ENCODE results near the gene SYNCRIP. TPM values are rescaled to one million over a fixed set of nuclear protein-coding genes. Genes with fewer than 3 reads are reported as not detected.
"Not testable (repeated sequence)": the region's sequence is repeated elsewhere in the genome, so short reads cannot be mapped to it uniquely, and the experiment has no call there.

Gene SYNCRIP
- total RNA-seq, 8 experiments from 2014 or later = 49.4 to 150 (median 62.7) TPM

- in situ Hi-C loops (cut with MboI; ENCODE audit: low pct_unique_long_range_greater_than_20kb in 2 of 9, low sequenced_read_pairs in 9 of 9, unreplicated experiment in 9 of 9) = no loop called here
- ATAC-seq (replicated peaks in 6 of 8) = no peak
- 0% methylated on average over 2 to 5 of the region's 5 CpGs; no CpG with 5 or more reads in 2 of the 10 experiments for WGBS, 10 experiments
Observed at GRCh38 chr6:85644279-85644762, 1.6 kb upstream of the SYNCRIP start.

GRCh38 chr6:85643537-85644278, 1.0 kb upstream of the SYNCRIP start:
- Histone ChIP-seq H3K27ac (peak overlapping the region; percentile 98 to 99), H3K4me1 (replicated peaks in 1 of 2) (peaks cover 9 to 21% of the 10 kb centered on the region in 2 donors), H3K4me3 (peak overlapping the region; percentile 50 to 82 (median 79))
- WGBS, 10 experiments = 0% methylated on average over 1 to 7 of the region's 75 CpGs; no CpG with 5 or more reads in 6 of the 10 experiments
- peak; percentile 48 to 73 (median 67) for ATAC-seq (replicated peaks in 6 of 8)
- in situ Hi-C loops (cut with MboI; ENCODE audit: low pct_unique_long_range_greater_than_20kb in 2 of 9, low sequenced_read_pairs in 9 of 9, unreplicated experiment in 9 of 9) = no loop called here

More at GRCh38 chr6:85644279-85644762, 1.6 kb upstream of the SYNCRIP start:
- Histone ChIP-seq H3K27ac (peak overlapping the region; percentile 98 to 99), H3K4me1 (replicated peaks in 1 of 2) (peaks cover 9 to 20% of the 10 kb centered on the region in 2 donors), H3K4me3 (peak overlapping the region; percentile 50 to 82 (median 79))

DNA sequence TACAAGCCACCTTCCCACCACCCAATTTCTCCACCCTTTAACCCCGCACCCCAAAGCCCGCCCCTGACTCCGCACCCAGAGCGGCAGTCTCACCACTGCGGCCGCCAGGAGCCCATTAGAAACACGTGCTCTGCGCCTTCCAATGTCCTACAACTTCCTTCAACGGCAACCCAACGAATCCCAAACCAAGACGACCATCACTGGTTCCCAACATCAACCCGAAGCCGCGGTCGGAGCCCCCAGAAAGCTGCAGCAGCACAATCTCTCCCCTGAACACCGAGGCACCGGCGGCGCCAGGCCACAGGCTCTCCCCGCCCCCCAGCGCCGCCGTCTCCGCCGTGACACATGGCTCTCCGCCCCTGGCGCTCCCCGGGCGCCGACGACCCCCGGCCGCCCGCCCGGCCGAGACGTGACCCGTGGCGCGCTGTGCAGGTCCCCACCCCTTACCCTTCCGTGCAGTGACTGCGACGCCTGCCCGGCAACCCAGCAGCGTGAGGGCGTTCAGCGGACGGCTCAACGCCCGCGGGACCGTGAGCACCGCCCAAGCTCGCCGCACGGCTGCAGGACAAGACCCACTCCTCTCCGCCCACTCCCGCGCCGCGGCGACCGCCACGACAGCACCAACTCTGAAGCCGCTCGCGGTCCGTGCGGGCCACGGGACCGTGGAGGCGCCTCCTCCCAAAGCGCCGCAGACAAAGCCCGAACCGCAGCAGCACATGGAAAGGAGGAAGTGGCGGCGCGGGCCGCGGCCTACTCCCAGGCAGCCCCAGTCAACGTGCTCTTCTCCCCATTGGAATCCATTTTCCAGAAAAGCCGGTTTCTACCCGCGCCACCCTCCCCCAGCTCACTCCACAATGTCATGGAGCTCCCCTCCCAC, 551 bp downstream of the SYNCRIP start:
- peak overlapping the region; percentile 98 to 99 for H3K27ac ChIP-seq
- H3K4me3 ChIP-seq = peak overlapping the region; percentile 50 to 82 (median 79)
- in situ Hi-C loops (cut with MboI; ENCODE audit: low pct_unique_long_range_greater_than_20kb in 2 of 9, low sequenced_read_pairs in 9 of 9, unreplicated experiment in 9 of 9) = no loop called here
- H3K4me1 ChIP-seq (replicated peaks in 1 of 2) = peaks cover 9 to 24% of the 10 kb centered on the region in 2 donors
- peak in 5 of 8 experiments; percentile 0 to 5 (median 0) for ATAC-seq (replicated peaks in 6 of 8)
- 0 to 4% methylated on average over 3 to 4 of the region's 85 CpGs; no CpG with 5 or more reads in 8 of the 10 experiments for WGBS, 10 experiments

DNA sequence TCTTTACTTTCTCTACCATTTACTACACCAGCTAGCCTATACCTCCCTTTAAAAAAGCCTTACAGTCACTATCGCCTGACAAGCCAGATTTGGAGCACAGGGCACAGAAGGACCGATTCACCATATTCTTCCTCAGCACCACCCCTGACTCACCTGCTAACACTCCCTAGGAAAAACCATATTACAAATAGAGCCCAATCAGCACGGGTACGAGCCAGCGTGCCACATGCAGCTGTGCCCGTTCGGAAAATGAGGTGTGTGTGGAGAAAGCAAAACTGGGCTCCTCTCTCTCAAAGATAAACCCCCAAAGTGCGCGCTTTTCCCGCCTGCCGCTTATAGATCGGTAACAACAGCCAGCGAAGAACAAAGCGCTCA, 1.2 kb downstream of the SYNCRIP start:
- in situ Hi-C loops (cut with MboI; ENCODE audit: low pct_unique_long_range_greater_than_20kb in 2 of 9, low sequenced_read_pairs in 9 of 9, unreplicated experiment in 9 of 9) = no loop called here
- Histone ChIP-seq H3K27ac (peak overlapping the region in 1 of 2 donors; percentile 98), H3K4me3 (peak overlapping the region; percentile 50 to 82 (median 79)), H3K4me1 (replicated peaks in 1 of 2) (peaks cover 9 to 24% of the 10 kb centered on the region in 2 donors)
- ATAC-seq (replicated peaks in 6 of 8) = no peak
- 0% methylated on average over 1 to 9 of the region's 14 CpGs; no CpG with 5 or more reads in 4 of the 10 experiments for WGBS, 10 experiments

GRCh38 chr6:85640821-85641220, 1.9 kb downstream of the SYNCRIP start:
- no peak for ATAC-seq (replicated peaks in 6 of 8)
- Histone ChIP-seq H3K4me1 (replicated peaks in 1 of 2) (peaks cover 9 to 24% of the 10 kb centered on the region in 2 donors), H3K27ac (no peak overlapping the region), H3K4me3 (peak overlapping the region; percentile 50 to 82 (median 79))
- WGBS, 10 experiments = 0 to 73% (median 20%) methylated on average over 1 to 3 of the region's 3 CpGs; no CpG with 5 or more reads in 2 of the 10 experiments
- in situ Hi-C loops (cut with MboI; ENCODE audit: low pct_unique_long_range_greater_than_20kb in 2 of 9, low sequenced_read_pairs in 9 of 9, unreplicated experiment in 9 of 9) = no loop called here

DNA sequence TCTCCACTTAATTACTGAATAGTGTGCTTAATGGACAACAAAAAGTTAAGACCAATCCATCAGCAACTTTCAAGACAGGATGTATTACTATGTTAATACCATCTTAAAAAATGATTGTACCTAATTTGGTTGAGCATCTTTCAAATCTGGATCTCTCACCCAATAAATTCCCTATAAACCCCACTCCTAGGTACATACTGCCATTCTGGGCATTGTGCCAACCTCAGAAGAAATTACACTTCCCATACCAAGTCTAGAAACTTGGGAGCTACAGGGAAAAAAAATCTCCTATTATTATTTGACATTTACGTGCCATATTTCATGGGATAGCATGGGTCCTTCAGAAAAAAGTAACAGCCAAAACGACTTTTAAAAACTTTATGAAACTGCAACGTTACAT, 5.1 kb downstream of the SYNCRIP start:
- in situ Hi-C loops (cut with MboI; ENCODE audit: low pct_unique_long_range_greater_than_20kb in 2 of 9, low sequenced_read_pairs in 9 of 9, unreplicated experiment in 9 of 9) = no loop called here

DNA sequence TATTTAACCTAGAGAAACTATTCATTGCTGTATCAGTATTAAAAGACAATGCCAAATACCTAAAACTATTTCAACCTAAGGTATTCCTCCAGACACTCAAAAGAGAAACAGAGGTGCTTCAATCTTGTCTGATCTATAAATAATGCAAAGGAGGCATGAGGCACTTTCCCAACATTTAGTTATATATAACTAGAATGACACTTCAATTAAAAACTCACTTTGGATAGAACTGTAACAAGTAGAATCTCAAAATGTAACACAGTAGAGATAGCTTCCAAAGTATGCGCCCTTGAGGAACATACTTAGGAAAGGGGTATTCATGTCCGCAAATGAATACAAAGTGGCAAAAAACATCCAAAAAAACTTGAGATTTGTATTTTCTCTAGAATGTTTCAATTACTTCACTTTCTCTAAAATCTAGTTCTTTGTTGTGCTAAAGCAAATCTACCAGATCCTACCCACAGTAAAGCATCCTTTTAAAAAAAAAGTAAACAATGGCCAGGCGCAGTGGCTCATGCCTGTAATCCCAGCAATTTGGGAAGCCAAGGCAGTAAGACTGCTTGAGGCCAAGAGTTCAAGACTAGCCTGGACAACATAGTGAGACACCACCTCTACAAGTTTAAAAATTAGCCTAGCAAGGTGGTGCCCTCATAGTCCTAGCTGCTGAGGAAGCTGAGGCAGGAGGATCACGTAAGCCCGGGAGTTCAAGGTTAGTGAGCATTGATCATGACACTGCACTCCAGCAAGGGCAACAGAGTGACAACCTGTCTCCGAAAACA, 10.3 kb downstream of the SYNCRIP start:
- no peak overlapping the region for H3K4me3 ChIP-seq
- ATAC-seq (replicated peaks in 6 of 8) = no peak
- H3K4me1 ChIP-seq (replicated peaks in 1 of 2) = no peaks in the 10 kb centered on the region
- in situ Hi-C loops (cut with MboI; ENCODE audit: low pct_unique_long_range_greater_than_20kb in 2 of 9, low sequenced_read_pairs in 9 of 9, unreplicated experiment in 9 of 9) = no loop called here
- no peak overlapping the region for H3K27ac ChIP-seq
- 78 to 100% (median 99%) methylated on average over 1 to 6 of the region's 6 CpGs for WGBS, 10 experiments

More for the DNA sequence above, 5.1 kb downstream of the SYNCRIP start:
- Histone ChIP-seq H3K4me3 (no peak overlapping the region), H3K27ac (no peak overlapping the region), H3K4me1 (replicated peaks in 1 of 2) (peaks cover 7 to 19% of the 10 kb centered on the region in 2 donors)
- no peak for ATAC-seq (replicated peaks in 6 of 8)
- WGBS, 10 experiments = 0 to 95% (median 52%) methylated on average over 1 to 3 of the region's 3 CpGs

DNA sequence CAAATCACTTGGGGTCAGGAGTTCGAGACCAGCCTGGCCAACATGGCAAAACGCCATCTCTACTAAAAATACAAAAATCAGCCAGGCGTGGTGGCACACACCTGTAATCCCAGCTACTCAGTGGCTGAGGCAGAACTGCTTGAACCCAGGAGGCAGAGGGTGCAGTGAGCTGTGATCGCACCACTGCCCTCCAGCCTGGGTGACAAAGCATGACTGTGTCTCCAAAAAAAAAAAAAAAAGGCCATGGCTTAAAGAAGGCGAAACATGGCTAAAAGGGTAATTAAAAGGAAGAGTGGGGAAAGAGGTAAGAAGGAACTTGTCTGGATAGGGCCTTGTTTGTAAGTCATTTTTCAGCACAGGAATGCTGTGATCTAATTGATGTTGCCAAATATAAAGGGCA, 11.6 kb downstream of the SYNCRIP start:
- in situ Hi-C loops (cut with MboI; ENCODE audit: low pct_unique_long_range_greater_than_20kb in 2 of 9, low sequenced_read_pairs in 9 of 9, unreplicated experiment in 9 of 9); H3K27ac ChIP-seq; ATAC-seq (replicated peaks in 6 of 8); H3K4me3 ChIP-seq; H3K4me1 ChIP-seq (replicated peaks in 1 of 2): not testable (repeated sequence)
- WGBS, 10 experiments = 80 to 100% (median 100%) methylated on average over 1 to 4 of the region's 5 CpGs

- ATAC-seq (replicated peaks in 6 of 8) = no peak
- in situ Hi-C loops (cut with MboI; ENCODE audit: low pct_unique_long_range_greater_than_20kb in 2 of 9, low sequenced_read_pairs in 9 of 9, unreplicated experiment in 9 of 9) = no loop called here
- no peaks in the 10 kb centered on the region for H3K4me1 ChIP-seq (replicated peaks in 1 of 2)
- 80 to 100% (median 95%) methylated on average over 1 of the region's 1 CpG; no CpG with 5 or more reads in 2 of the 10 experiments for WGBS, 10 experiments
- no peak overlapping the region for H3K27ac ChIP-seq
- H3K4me3 ChIP-seq = no peak overlapping the region
Observed at GRCh38 chr6:85628353-85628752, 14.3 kb downstream of the SYNCRIP start.

DNA sequence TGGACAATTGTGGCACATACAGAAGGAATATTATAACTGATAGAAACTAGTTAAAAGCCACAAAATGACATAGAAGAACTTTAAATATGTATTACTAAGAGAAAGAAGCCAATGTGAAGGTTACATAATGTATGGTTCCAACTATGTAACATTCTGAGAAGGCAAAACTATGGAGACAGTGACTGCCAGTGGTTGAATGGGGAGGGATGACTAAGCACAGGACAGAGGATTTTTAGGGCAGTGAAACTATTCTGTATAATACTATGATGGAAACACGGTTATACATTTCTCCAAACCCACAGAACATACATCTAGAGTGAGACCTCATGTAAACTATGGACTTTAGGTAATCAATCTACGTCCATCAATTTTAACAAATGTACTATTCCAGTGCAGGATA, 22.4 kb downstream of the SYNCRIP start:
- in situ Hi-C loops (cut with MboI; ENCODE audit: low pct_unique_long_range_greater_than_20kb in 2 of 9, low sequenced_read_pairs in 9 of 9, unreplicated experiment in 9 of 9) = no loop called here
- H3K27ac ChIP-seq = no peak overlapping the region
- no peaks in the 10 kb centered on the region for H3K4me1 ChIP-seq (replicated peaks in 1 of 2)
- no peak overlapping the region for H3K4me3 ChIP-seq
- no peak for ATAC-seq (replicated peaks in 6 of 8)
- WGBS, 10 experiments = 92 to 100% (median 100%) methylated on average over 1 to 2 of the region's 2 CpGs; no CpG with 5 or more reads in 4 of the 10 experiments

DNA sequence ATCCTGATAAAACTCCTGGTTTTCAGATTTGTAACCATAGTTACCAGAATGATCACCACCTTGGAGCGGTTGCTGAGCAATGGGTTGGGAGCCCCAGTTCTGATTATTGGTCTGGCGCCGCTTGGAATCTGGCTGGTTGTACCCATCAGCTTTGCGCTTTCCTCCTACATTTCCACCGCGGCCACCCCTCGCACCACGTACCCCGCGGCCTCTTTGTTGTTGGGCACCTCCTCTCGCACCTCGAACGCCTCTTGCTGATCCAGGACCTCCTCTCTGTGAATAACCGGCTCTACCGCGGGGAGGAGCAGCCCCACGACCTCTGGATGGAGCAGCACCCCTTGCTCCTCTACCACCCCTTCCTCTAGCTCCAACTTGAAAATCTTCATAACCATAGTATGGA, 27.9 kb downstream of the SYNCRIP start:
- in situ Hi-C loops (cut with MboI; ENCODE audit: low pct_unique_long_range_greater_than_20kb in 2 of 9, low sequenced_read_pairs in 9 of 9, unreplicated experiment in 9 of 9) = no loop called here
- no peak overlapping the region for H3K4me3 ChIP-seq
- ATAC-seq (replicated peaks in 6 of 8) = no peak
- no peak overlapping the region for H3K27ac ChIP-seq
- no peaks in the 10 kb centered on the region for H3K4me1 ChIP-seq (replicated peaks in 1 of 2)
- 92 to 100% (median 100%) methylated on average over 1 to 6 of the region's 17 CpGs; no CpG with 5 or more reads in 3 of the 10 experiments for WGBS, 10 experiments

- in situ Hi-C loops (cut with MboI; ENCODE audit: low pct_unique_long_range_greater_than_20kb in 2 of 9, low sequenced_read_pairs in 9 of 9, unreplicated experiment in 9 of 9) = no loop called here
- WGBS, 10 experiments = 67 to 100% (median 96%) methylated on average over 1 to 3 of the region's 4 CpGs; no CpG with 5 or more reads in 3 of the 10 experiments
- no peaks in the 10 kb centered on the region for H3K4me1 ChIP-seq (replicated peaks in 1 of 2)
- ATAC-seq (replicated peaks in 6 of 8) = no peak
- no peak overlapping the region for H3K27ac ChIP-seq
- no peak overlapping the region for H3K4me3 ChIP-seq
Observed at GRCh38 chr6:85612690-85613474, 29.8 kb downstream of the SYNCRIP start.

All from motor neuron (in vitro differentiated cells).